ENCODE data around the gene GATAD1.
"Not testable (repeated sequence)": the region's sequence is repeated elsewhere in the genome, so short reads cannot be mapped to it uniquely, and the experiment has no call there.

The GATAD1 gene

GRCh38 chr7:92435542-92435941 lies 11.7 kb upstream of the GATAD1 start:
- Histone ChIP-seq H3K9me3 (ENCODE audit: control insufficient read depth, low read length) (no peaks in the 10 kb centered on the region), H3K4me1 (ENCODE audit: control insufficient read depth, insufficient read depth, low read length, poor library complexity, severe bottlenecking) (no peaks in the 10 kb centered on the region), H3K27me3 (replicated peaks; ENCODE audit: control insufficient read depth, insufficient read depth, low read length, poor library complexity, severe bottlenecking) (no peaks in the 10 kb centered on the region), H3K36me3 (ENCODE audit: control insufficient read depth, insufficient read depth, low read length) (no peaks in the 10 kb centered on the region), H3K4me3 (ENCODE audit: insufficient read depth, low read depth, low read length, poor library complexity, severe bottlenecking) (no peak overlapping the region), H3K27ac (ENCODE audit: insufficient read depth, low read length, poor library complexity, severe bottlenecking) (no peak overlapping the region)
- no peak for DNase-seq

- no peak overlapping the region for H3K4me3 ChIP-seq (ENCODE audit: insufficient read depth, low read depth, low read length, poor library complexity, severe bottlenecking)
- no peaks in the 10 kb centered on the region for H3K4me1 ChIP-seq (ENCODE audit: control insufficient read depth, insufficient read depth, low read length, poor library complexity, severe bottlenecking)
- no peaks in the 10 kb centered on the region for H3K27me3 ChIP-seq (replicated peaks; ENCODE audit: control insufficient read depth, insufficient read depth, low read length, poor library complexity, severe bottlenecking)
- DNase-seq: no peak
- H3K9me3 ChIP-seq (ENCODE audit: control insufficient read depth, low read length): no peaks in the 10 kb centered on the region
- H3K36me3 ChIP-seq (ENCODE audit: control insufficient read depth, insufficient read depth, low read length): no peaks in the 10 kb centered on the region
- H3K27ac ChIP-seq (ENCODE audit: insufficient read depth, low read length, poor library complexity, severe bottlenecking): no peak overlapping the region
Observed at GRCh38 chr7:92436612-92437445, 10.5 kb upstream of the GATAD1 start.

GRCh38 chr7:92437956-92438491 lies 9.3 kb upstream of the GATAD1 start:
- H3K9me3 ChIP-seq (ENCODE audit: control insufficient read depth, low read length): no peaks in the 10 kb centered on the region
- no peak for DNase-seq
- H3K27me3 ChIP-seq (replicated peaks; ENCODE audit: control insufficient read depth, insufficient read depth, low read length, poor library complexity, severe bottlenecking): no peaks in the 10 kb centered on the region
- H3K4me1 ChIP-seq (ENCODE audit: control insufficient read depth, insufficient read depth, low read length, poor library complexity, severe bottlenecking): no peaks in the 10 kb centered on the region
- H3K4me3 ChIP-seq (ENCODE audit: insufficient read depth, low read depth, low read length, poor library complexity, severe bottlenecking): no peak overlapping the region
- H3K36me3 ChIP-seq (ENCODE audit: control insufficient read depth, insufficient read depth, low read length): no peaks in the 10 kb centered on the region
- H3K27ac ChIP-seq (ENCODE audit: insufficient read depth, low read length, poor library complexity, severe bottlenecking): no peak overlapping the region

GRCh38 chr7:92442720-92443119 lies 4.6 kb upstream of the GATAD1 start:
- not testable (repeated sequence) for H3K4me3 ChIP-seq (ENCODE audit: insufficient read depth, low read depth, low read length, poor library complexity, severe bottlenecking); H3K27ac ChIP-seq (ENCODE audit: insufficient read depth, low read length, poor library complexity, severe bottlenecking); H3K36me3 ChIP-seq (ENCODE audit: control insufficient read depth, insufficient read depth, low read length); H3K9me3 ChIP-seq (ENCODE audit: control insufficient read depth, low read length); H3K27me3 ChIP-seq (replicated peaks; ENCODE audit: control insufficient read depth, insufficient read depth, low read length, poor library complexity, severe bottlenecking); H3K4me1 ChIP-seq (ENCODE audit: control insufficient read depth, insufficient read depth, low read length, poor library complexity, severe bottlenecking); DNase-seq

GRCh38 chr7:92446869-92447344 lies 375 bp upstream of the GATAD1 start:
- no peak for DNase-seq
- no peaks in the 10 kb centered on the region for H3K36me3 ChIP-seq (ENCODE audit: control insufficient read depth, insufficient read depth, low read length)
- H3K27me3 ChIP-seq (replicated peaks; ENCODE audit: control insufficient read depth, insufficient read depth, low read length, poor library complexity, severe bottlenecking): no peaks in the 10 kb centered on the region
- H3K4me3 ChIP-seq (ENCODE audit: insufficient read depth, low read depth, low read length, poor library complexity, severe bottlenecking): peak overlapping the region; percentile 96
- peak overlapping the region; percentile 91 for H3K27ac ChIP-seq (ENCODE audit: insufficient read depth, low read length, poor library complexity, severe bottlenecking)
- peaks cover 7% of the 10 kb centered on the region for H3K4me1 ChIP-seq (ENCODE audit: control insufficient read depth, insufficient read depth, low read length, poor library complexity, severe bottlenecking)
- H3K9me3 ChIP-seq (ENCODE audit: control insufficient read depth, low read length): no peaks in the 10 kb centered on the region

GRCh38 chr7:92448205-92448747 lies 994 bp downstream of the GATAD1 start:
- peak overlapping the region; percentile 96 for H3K4me3 ChIP-seq (ENCODE audit: insufficient read depth, low read depth, low read length, poor library complexity, severe bottlenecking)
- peaks cover 7% of the 10 kb centered on the region for H3K4me1 ChIP-seq (ENCODE audit: control insufficient read depth, insufficient read depth, low read length, poor library complexity, severe bottlenecking)
- H3K27ac ChIP-seq (ENCODE audit: insufficient read depth, low read length, poor library complexity, severe bottlenecking): peak overlapping the region; percentile 91
- H3K36me3 ChIP-seq (ENCODE audit: control insufficient read depth, insufficient read depth, low read length): no peaks in the 10 kb centered on the region
- H3K27me3 ChIP-seq (replicated peaks; ENCODE audit: control insufficient read depth, insufficient read depth, low read length, poor library complexity, severe bottlenecking): no peaks in the 10 kb centered on the region
- no peaks in the 10 kb centered on the region for H3K9me3 ChIP-seq (ENCODE audit: control insufficient read depth, low read length)
- peak; percentile 22 to 53 (median 44) for DNase-seq

GRCh38 chr7:92451645-92452044 lies 4.4 kb downstream of the GATAD1 start:
- Histone ChIP-seq H3K27ac (ENCODE audit: insufficient read depth, low read length, poor library complexity, severe bottlenecking) (no peak overlapping the region), H3K4me1 (ENCODE audit: control insufficient read depth, insufficient read depth, low read length, poor library complexity, severe bottlenecking) (peaks cover 7% of the 10 kb centered on the region), H3K27me3 (replicated peaks; ENCODE audit: control insufficient read depth, insufficient read depth, low read length, poor library complexity, severe bottlenecking) (no peaks in the 10 kb centered on the region), H3K4me3 (ENCODE audit: insufficient read depth, low read depth, low read length, poor library complexity, severe bottlenecking) (no peak overlapping the region), H3K36me3 (ENCODE audit: control insufficient read depth, insufficient read depth, low read length) (peaks cover 27% of the 10 kb centered on the region), H3K9me3 (ENCODE audit: control insufficient read depth, low read length) (no peaks in the 10 kb centered on the region)
- DNase-seq: no peak

GRCh38 chr7:92456236-92456635 lies 9.0 kb downstream of the GATAD1 start:
- DNase-seq: no peak
- peaks cover 29% of the 10 kb centered on the region for H3K36me3 ChIP-seq (ENCODE audit: control insufficient read depth, insufficient read depth, low read length)

GRCh38 chr7:92460109-92460508 lies 12.8 kb downstream of the GATAD1 start:
- Histone ChIP-seq H3K27ac (ENCODE audit: insufficient read depth, low read length, poor library complexity, severe bottlenecking) (no peak overlapping the region), H3K4me1 (ENCODE audit: control insufficient read depth, insufficient read depth, low read length, poor library complexity, severe bottlenecking) (no peaks in the 10 kb centered on the region)
- no peak for DNase-seq

More at GRCh38 chr7:92456236-92456635, 9.0 kb downstream of the GATAD1 start:
- Histone ChIP-seq H3K27me3 (replicated peaks; ENCODE audit: control insufficient read depth, insufficient read depth, low read length, poor library complexity, severe bottlenecking) (no peaks in the 10 kb centered on the region), H3K27ac (ENCODE audit: insufficient read depth, low read length, poor library complexity, severe bottlenecking) (no peak overlapping the region), H3K4me3 (ENCODE audit: insufficient read depth, low read depth, low read length, poor library complexity, severe bottlenecking) (no peak overlapping the region), H3K4me1 (ENCODE audit: control insufficient read depth, insufficient read depth, low read length, poor library complexity, severe bottlenecking) (no peaks in the 10 kb centered on the region), H3K9me3 (ENCODE audit: control insufficient read depth, low read length) (no peaks in the 10 kb centered on the region)

GRCh38 chr7:92460510-92460909 lies 13.2 kb downstream of the GATAD1 start:
- no peak for DNase-seq
- Histone ChIP-seq H3K36me3 (ENCODE audit: control insufficient read depth, insufficient read depth, low read length) (peaks cover 12% of the 10 kb centered on the region), H3K4me3 (ENCODE audit: insufficient read depth, low read depth, low read length, poor library complexity, severe bottlenecking) (no peak overlapping the region), H3K4me1 (ENCODE audit: control insufficient read depth, insufficient read depth, low read length, poor library complexity, severe bottlenecking) (no peaks in the 10 kb centered on the region), H3K27ac (ENCODE audit: insufficient read depth, low read length, poor library complexity, severe bottlenecking) (no peak overlapping the region), H3K27me3 (replicated peaks; ENCODE audit: control insufficient read depth, insufficient read depth, low read length, poor library complexity, severe bottlenecking) (no peaks in the 10 kb centered on the region), H3K9me3 (ENCODE audit: control insufficient read depth, low read length) (no peaks in the 10 kb centered on the region)

More at GRCh38 chr7:92460109-92460508, 12.8 kb downstream of the GATAD1 start:
- Histone ChIP-seq H3K36me3 (ENCODE audit: control insufficient read depth, insufficient read depth, low read length) (peaks cover 16% of the 10 kb centered on the region), H3K4me3 (ENCODE audit: insufficient read depth, low read depth, low read length, poor library complexity, severe bottlenecking) (no peak overlapping the region), H3K27me3 (replicated peaks; ENCODE audit: control insufficient read depth, insufficient read depth, low read length, poor library complexity, severe bottlenecking) (no peaks in the 10 kb centered on the region), H3K9me3 (ENCODE audit: control insufficient read depth, low read length) (no peaks in the 10 kb centered on the region)

Data from effector memory CD4-positive, alpha-beta T cell (primary cell).